Measurements from ENCODE around the gene SMIM36.
"Not testable (repeated sequence)": the region's sequence is repeated elsewhere in the genome, so short reads cannot be mapped to it uniquely, and the experiment has no call there.

SMIM36 gene

DNA sequence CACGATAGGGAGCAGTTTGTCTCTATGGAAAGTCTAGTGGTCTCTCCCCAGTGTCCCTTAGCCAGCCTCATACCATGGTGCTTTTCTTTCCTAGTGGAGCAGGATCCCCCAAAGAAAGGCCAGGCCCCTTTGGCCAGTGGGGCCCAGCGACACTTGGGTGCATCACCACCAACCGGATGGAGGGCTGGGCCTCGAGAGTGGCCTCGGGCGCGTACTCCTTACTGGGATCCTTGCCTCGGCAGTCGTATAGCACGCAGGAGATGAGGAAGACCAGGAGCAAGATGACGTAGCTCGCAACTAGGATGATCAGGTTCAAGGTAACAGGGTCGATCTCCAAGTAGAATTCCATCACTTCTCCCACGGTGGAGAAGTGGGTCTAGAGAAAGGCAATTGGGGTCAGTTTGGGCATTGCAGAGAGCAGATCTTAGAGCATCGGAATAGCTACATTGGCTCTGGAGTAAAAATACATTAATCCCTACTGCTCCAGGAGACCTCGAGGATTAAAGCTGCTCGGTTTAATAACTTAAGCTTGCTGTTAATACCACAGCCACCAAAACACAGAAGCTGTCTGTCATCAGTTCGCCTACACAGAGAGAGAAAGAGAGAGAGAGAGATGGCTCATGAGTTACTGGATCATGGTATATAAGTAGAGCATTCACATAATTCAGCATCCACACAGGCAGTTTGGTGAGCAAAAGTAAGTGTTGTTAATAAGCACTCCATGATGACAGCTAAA is at the start of gene SMIM36:
SMIM36 (minus strand) TSS at position 467 of the 736 bp plus-strand sequence.
- DNase-seq (ENCODE audit: low spot score): no peak

DNA sequence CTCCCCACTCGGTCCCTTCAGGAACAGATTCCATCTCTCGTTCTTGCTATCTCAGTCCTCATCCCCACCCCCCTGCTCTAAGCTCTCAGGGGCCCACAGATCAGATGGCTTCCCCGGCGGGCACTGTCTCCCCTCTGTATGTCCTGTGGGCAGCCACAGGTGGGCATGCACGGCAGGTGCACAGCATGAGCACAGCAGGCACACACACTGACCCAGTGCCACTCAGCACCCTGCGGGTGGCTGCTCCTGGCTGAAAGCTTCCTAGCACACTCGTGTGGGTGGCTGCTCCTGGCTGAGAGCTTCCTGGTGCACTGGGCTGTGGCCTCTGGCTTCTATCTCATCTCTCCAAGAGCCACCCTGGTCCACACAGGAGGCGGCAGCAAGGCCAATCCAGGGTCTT is 44.5 kb upstream of the SMIM36 start:
- no peak for DNase-seq (ENCODE audit: low spot score)

DNA sequence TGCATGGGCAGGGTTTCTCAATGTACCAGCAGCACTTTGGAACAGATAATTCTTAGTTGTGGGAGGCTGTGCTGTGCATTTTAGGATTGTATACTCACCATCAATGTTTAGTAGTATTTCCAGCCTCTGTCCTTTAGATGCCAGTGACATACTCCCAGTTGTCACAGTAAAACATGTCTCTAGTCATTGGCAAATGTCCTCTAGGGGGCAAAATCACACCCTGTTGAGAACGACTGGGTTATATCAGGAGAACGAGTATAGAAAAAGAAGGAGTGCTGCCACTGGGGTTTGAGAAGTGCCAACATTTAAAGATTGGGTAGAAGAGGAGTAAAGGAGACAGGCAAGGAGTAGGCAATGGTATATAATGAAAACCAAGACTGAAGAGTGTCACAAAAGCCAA is 37.9 kb upstream of the SMIM36 start:
- no peak for DNase-seq (ENCODE audit: low spot score)

DNA sequence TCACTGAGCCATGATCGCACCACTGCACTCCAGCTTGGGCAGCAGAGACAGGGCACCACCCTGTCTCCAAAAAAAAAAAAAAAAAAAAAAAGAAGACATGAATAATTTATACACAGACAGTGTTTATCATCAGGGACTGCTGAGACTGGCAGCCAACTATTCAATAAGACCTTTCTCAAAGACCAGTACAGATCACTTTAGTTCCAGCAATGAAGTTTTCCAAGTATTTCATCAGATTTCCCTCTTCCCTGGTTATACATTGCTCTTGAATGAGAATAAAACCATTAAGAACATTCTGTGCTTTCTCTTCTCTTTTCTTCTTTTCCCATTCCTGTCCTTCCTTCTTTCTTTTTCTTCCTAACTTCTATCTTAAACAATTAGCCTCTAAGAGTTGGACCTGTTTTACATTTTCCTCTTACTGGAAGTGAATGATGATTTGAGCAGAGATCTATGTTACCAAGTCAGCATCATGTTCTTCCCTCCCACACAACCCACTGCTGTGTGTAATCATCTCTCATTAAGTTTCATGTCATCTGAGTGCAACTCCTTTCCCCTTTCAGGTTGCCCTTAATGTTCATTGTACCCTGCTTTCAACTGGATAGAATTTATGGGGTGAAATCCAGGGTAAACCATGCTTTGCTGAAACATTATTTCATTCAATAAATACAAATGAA is 35.9 kb upstream of the SMIM36 start:
- DNase-seq (ENCODE audit: low spot score): no peak

DNA sequence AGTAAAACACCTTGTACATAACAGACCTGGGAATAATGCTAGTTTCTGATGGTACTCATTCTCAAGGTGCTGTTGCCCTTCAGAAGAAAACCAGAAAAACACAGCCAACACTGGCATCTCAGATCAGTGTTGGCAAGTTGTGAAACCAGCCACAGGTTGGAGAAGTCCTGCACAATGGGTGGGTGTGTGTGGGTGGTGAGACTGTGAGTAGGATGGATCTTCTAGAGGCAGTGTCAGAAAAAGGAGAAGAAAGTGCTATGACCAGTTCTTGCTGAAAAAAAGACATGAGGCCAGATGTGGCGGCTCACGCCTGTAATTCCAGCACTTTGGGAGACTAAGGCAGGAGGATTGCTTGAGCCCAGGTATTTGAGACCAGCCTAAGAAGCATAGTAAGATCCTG is 35.2 kb upstream of the SMIM36 start:
- DNase-seq (ENCODE audit: low spot score): no peak

DNA sequence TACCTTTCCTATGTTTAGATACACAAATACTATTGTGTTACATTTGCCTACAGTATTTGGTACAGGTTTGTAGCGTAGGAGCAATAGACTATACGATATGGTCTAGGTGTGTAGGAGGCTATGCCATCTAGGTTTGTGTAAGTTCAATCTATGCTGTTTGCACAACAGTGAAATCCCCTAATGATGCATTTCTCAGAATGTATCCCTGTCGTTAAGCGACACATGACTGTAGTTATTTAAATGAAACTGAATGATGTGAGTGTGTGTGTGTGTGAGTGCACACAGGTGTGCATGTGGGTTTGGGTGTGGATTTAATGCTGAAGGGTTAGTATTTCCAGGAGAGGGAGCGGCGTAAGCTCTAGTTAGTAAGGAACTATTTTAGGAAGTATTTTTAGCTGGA is 34.6 kb upstream of the SMIM36 start:
- DNase-seq (ENCODE audit: low spot score): no peak

DNA sequence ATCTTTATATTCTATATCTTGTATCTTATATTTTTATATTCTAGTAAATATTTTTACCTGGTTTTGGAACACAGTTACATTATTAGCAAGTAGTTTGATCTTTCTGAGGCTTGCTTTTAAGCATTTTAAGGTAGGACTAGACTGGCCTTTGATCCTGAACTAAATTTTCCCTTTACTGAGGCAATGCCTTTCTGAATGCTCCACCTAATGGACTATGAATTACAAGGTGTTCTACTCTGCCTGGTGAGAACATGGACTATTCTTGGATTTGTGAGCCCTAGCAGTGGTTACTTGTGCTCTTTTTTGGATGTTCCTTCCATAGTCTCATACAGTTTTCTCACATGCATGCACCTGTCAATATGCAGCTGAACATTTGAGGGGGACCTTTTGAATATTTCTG is 32.5 kb upstream of the SMIM36 start:
- DNase-seq (ENCODE audit: low spot score): no peak

DNA sequence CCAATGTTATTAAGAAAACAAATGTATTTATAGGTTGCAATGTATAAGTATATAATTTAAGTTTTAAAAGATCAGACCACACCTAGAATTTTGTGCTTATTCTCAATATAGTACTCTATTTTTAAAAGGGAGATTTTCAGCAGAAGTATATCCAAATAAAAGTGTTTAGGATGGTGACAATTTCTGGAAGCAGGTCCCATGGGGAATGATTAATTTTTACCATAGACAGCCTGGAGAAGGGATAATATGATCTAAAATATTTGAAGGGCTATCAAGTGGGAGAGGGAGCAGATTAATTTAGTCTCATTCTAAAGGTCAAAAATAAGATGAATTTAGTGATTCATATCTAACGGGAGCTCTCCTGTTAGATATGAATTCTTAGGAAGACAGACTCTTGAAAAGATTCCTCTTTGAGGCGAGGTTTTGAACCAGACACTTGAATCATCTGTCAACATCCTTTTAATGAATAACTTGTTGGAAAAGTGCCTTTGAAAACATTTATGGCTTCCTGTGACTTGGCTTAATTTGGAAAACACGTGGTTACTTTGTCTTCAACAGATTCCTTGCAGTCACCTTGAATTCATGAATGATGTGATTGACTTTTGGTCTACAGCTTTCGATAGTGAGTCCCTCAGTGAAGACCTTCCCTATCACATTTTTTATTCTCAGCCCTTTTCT is 29.3 kb upstream of the SMIM36 start:
- DNase-seq (ENCODE audit: low spot score): no peak

DNA sequence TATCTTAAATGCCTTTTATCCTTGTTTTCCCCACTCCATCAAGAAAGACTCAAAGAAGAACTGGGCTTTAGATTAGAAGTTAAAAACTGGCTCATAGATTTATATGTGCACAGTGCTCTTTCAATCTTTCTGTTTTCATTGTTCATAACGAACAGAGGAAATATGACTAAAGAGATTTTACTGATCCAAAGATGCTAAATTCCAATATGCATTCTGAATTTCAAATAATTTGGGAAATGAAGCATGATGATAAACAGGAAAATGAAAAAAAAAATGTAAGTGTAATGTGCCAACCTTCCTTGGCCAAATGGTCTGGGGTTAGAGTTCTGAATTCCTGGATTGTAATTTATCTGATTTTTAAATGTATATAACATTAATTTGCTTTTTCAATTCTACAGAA is 25.0 kb upstream of the SMIM36 start:
- DNase-seq (ENCODE audit: low spot score): no peak

DNA sequence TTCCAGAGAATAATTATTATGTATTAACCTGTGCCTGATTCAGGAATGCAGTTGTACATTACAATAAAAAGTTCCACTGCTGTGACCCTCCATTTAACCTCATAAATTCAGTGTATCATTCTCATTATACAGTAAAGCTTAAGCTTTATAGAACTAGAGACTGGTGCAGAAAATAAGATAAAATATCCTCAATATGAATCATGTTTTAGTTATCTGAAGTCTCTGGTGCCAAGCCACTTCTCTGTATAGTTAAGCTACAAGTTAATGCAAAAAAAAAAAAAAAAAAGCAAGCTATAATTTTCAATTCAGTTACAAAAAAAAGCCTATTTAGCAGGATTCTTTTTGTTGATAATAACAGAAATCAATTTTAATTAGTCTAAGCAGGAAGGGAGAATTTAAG is 22.4 kb upstream of the SMIM36 start:
- DNase-seq (ENCODE audit: low spot score): no peak

DNA sequence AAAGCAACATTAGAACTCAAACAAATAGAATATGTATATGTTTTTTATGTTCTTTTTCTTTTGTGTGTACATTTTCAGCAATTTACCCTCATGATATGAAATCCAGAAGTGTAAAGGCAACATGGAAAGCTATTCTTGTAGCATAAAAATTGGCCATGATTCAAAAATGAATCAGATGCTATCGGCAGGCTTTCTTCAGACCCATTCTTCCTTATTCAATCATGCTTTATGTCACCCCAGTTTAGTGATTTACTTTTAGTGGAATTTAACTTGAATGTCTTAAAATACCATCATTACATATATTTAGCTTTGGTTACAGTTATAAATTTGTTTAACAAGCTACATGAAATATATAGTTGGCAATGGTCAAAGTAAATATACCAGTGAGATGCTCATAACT is 21.4 kb upstream of the SMIM36 start:
- no peak for DNase-seq (ENCODE audit: low spot score)

DNA sequence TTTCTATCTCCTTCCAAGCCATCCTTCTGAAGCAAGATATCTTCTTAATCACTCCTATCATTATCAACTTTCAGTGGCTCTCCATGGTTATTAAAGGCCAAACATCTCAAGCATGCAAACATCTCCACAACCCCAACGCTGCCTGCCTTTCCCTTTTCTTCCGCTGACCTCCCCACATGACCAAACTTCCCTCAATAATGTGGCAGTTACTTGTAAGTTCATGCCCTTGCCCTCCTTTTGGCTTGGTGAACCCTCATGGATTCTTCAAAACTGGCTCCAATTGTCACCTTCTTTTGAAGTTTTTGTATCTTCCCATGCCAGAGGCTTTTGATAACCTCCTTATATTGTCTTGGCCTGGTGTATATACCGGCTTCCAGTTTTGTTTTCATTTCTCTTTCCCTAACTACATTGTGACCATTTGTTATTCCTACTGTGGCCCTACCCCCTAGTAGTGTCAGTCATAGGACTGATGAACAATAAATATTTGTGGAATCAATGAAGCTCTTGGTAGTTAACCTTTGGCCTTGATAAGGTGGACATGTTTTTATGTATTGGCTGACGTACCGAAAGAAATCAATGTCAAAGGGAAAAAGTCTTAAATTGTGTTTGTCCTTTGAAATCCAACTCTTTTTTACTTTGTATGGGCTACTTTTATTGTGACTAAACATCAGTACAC is 19.9 kb upstream of the SMIM36 start:
- DNase-seq (ENCODE audit: low spot score): no peak

DNA sequence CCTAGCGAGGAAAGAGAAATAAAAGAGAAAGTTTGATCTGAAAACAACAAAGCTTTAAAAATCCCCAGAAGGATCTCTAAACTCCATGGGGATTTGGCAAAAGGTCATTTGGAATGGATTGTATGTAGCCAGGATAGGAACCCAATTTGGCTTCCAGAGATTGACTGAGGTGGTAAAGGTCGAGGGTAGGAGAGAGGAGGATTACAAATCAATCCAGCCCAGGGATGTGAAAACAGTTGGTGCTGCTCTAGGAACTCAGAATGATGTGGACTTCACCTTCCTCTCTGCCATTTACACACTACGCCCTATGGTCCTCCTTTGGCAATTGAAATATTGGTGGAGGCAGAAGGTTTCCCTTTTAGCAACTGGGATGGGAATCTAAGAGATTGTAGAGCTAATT is 18.8 kb upstream of the SMIM36 start:
- DNase-seq (ENCODE audit: low spot score): no peak

DNA sequence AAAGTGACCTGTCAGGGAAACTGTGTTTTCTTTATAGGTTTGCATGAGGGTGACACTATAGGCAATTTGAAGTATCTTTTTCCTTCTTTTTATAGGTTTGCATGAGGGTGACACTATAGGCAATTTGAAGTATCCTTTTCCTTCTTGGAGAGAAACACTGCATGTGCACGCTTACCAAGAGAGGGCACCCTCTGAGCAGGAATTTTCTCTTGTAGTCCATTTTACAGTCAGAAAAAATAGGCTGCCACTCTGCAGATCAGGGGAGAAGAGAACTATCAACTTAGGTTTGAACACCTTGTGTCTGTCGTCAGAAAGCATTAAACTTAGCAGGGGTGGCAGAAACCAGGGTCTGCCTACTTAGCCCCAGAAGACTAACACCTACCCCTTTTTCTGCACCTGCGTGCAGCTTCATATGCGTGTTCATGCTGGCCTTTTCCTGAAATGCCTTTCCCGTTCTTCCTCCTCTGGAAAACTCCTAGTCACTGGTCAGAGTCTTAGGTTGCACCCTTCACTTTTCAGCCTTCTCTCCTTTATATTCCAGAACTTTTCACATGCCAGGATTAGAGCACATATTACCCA is 16.4 kb upstream of the SMIM36 start:
- DNase-seq (ENCODE audit: low spot score): peak; percentile 61

DNA sequence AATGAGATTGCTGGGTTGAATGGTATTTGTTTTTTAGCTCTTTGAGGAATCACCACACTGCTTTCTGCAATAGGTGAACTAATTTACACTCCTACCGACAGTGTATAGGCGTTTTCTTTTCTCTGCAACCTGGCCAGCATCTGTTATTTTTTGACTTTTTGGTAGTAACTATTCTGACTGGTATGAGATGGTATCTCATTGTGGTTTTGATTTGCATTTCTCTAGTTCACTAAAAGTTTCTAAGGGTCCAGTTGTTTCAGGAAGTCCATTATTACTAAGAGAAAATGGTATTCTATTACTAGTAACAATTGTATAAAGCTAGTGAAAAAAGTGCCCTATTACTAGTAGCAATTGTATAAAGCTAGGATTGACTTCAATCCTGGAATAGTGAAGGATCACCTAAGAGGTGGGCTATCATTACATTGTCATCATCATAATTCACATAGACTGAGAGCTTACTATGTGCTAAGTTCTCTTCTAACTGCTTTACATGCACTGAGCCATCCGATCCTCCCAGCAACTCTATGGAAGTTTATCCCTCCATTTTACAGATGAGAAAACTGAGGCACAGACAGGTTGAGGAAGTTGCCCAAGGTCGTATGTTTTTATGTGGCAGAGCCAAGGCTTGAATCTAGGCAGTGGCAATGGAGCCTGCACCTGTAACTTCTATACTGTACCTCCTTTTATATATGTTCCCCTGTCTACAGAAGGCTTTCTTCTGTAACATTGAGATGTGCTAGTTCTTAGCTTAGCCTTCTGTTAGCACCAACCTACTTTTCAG is 13.4 kb upstream of the SMIM36 start:
- DNase-seq (ENCODE audit: low spot score): no peak

DNA sequence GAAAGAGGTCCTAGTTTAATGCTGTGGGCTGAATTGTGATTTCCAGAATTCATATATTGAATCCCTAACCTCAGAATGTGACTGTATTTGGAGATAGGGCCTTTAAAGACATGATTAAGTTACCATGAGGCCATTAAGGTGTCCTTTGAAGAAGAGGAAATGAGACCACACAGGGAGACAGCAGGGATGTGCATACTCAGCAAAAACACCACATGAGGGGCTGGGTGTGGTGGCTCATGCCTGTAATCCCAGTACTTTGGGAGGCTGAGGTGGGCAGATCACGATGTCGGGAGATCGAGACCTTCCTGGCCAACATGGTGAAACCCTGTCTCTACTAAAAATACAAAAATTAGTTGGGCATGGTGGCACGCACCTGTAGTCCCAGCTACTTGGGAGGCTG is 11.8 kb upstream of the SMIM36 start:
- not testable (repeated sequence) for DNase-seq (ENCODE audit: low spot score)

DNA sequence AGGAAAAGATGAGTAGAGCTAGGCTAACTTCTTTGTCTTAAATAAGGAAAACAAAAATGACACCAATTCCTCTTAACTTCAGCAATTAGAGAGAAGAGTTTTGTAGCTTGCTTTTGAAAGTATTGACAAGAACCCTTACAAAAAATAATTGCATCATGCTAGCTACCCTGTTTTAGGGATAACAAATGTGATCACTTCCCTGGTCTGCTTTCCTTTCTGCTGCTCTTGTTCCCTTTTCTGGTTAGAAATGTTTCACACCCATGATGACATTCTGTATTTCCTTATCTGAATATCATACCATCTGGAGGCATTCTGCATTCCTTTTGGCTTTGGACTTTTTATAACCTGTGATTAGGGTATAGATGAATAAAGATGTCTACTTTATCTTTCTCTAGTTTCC is 9.9 kb upstream of the SMIM36 start:
- no peak for DNase-seq (ENCODE audit: low spot score)

DNA sequence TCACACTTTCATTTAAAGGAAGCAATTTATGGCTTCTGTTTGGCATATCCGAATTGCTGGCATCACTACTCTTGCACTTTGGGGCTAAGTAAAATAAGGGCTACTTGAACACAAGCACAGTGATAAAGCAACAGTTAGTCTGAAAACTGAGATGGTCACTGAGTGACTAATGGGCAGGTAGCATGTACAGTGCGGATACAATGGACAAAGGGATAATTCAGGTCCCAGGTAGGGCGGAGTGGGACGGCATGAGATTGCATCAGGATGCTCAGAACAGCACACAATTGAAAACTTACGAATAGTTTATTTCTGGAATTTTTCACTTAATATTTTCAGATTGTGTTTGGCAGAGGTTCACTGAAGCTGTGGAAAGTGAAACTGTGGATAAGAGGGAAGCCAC is 9.2 kb upstream of the SMIM36 start:
- no peak for DNase-seq (ENCODE audit: low spot score)

DNA sequence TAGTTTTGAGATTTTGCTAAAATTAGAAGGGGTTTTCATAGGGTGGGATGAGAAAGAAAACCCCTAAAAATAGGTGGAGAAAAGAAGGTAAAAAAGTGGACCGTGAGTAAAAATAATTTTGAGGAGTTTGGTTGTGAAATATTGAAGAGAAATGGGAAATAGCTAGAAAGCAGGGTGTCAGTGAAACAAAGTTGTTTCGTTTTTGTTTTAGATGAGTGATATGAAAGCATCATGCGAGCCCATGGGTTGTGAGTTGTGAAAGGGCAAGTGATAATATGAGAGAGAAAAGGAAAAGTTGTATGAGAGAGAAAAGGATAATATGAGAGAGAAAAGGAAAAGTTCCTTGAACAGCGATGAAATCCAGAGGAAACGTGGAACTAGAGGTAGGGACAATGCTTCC is 7.3 kb upstream of the SMIM36 start:
- no peak for DNase-seq (ENCODE audit: low spot score)

DNA sequence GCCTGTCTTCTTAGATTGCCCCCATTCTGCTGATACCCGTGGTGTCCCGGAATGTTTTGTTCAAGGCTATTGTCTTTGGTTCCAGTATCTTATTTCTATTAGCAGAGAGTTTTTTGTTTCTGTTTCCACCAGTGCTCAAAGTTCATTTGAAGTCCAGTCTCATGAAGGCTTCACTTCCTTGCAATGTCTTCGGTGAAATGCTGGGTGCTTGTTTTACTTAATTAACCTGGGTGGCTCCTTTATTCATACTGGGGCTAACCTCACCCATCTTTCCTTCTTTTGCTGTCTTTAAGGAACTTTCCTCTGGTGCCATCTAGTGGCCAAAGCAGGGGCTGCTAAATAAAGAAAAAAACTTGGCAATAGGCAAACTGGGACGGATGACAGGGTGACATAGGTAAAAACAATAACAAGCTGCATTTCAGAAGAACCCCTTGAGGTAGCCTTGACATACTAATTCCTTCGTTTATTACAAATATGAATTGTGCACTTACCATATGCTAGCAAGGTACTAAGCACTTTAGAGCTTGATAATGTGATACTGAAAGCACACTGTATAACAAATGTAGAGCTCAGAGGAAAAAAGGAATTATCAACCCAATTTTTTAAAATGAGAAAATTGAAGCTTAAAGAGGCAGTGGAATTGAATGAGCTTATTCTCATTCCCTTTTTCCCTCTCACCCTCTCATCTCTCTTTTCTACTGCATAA is 2.8 kb upstream of the SMIM36 start:
- DNase-seq (ENCODE audit: low spot score): peak; percentile 83

DNA sequence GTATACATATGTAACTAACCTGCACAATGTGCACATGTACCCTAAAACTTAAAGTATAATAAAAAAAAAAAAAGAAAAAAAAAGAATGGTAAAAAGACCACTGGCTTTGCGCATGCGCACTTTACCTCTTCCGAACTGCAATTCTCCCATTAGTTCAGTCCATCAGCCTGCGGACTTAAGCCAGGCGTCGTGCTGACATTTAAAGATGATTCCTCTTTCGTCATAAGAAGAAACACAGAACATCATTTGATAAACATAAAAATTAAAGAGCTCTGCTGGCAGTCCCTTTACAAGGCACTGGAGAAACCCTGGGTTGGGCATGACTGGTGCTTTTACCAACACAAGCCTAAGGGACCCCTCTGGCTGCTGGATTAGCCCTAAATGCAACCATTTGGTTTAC is 3.6 kb downstream of the SMIM36 start:
- DNase-seq (ENCODE audit: low spot score): not testable (repeated sequence)

Measured in pons (tissue), 1 donor.